ENCODE data around the gene NOX4. TPM values are rescaled to one million over a fixed set of nuclear protein-coding genes. Genes with fewer than 3 reads are reported as not detected.

Gene NOX4
- total RNA-seq, 1 donor from 2014 or later = 11.5 TPM

DNA sequence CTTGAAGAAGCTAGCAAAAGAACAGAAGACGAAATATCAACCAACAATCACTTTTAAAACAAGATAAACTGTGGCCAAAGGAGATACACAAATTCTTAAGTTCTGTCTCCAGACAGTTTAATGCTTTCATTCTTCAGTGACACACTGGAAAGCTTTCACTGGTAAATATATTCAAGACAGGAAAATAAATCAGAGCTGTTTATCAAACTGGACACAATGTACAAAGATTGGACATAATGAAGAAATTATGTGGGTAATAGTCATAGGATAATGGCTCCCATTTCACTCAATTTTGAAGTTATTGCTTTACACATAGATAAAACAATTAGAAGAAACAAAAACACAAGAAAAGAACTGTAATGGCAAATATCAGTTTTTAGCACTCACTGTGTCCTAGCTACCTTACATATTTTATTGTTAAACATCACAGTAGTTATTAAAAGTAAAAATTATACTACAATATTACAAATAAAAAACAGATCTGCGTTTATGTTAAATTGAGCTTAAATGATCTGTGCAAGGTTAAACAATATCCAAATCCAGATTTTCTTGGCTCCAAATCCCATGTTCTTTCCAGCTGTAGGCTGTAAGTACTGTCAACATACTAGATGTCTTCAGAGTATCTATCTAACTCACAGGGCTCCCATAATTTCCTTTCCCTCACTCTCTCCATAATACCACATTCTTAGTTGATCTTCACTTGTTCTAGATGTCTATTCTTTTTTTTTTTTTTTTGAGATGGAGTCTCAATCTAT is 38.6 kb upstream of the NOX4 start:
- no peaks in the 10 kb centered on the region for H3K27me3 Mint-ChIP-seq (ENCODE audit: unreplicated experiment)
- no peak for DNase-seq (ENCODE audit: low spot score)
- TF ChIP-seq, protein P1, sequence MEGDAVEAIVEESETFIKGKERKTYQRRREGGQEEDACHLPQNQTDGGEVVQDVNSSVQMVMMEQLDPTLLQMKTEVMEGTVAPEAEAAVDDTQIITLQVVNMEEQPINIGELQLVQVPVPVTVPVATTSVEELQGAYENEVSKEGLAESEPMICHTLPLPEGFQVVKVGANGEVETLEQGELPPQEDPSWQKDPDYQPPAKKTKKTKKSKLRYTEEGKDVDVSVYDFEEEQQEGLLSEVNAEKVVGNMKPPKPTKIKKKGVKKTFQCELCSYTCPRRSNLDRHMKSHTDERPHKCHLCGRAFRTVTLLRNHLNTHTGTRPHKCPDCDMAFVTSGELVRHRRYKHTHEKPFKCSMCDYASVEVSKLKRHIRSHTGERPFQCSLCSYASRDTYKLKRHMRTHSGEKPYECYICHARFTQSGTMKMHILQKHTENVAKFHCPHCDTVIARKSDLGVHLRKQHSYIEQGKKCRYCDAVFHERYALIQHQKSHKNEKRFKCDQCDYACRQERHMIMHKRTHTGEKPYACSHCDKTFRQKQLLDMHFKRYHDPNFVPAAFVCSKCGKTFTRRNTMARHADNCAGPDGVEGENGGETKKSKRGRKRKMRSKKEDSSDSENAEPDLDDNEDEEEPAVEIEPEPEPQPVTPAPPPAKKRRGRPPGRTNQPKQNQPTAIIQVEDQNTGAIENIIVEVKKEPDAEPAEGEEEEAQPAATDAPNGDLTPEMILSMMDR (IDR thresholded peaks at IDR 0.05; ENCODE audit: unreplicated experiment) = no peak
- H3K27ac Mint-ChIP-seq (ENCODE audit: unreplicated experiment) = no peak overlapping the region
- H3K9me3 Mint-ChIP-seq (ENCODE audit: unreplicated experiment) = no peaks in the 10 kb centered on the region
- peaks cover 11% of the 10 kb centered on the region for H3K4me1 Mint-ChIP-seq (ENCODE audit: unreplicated experiment)
- no peaks in the 10 kb centered on the region for H3K36me3 Mint-ChIP-seq (ENCODE audit: low read depth, unreplicated experiment)
- no peak overlapping the region for H3K4me3 Mint-ChIP-seq (ENCODE audit: unreplicated experiment)

DNA sequence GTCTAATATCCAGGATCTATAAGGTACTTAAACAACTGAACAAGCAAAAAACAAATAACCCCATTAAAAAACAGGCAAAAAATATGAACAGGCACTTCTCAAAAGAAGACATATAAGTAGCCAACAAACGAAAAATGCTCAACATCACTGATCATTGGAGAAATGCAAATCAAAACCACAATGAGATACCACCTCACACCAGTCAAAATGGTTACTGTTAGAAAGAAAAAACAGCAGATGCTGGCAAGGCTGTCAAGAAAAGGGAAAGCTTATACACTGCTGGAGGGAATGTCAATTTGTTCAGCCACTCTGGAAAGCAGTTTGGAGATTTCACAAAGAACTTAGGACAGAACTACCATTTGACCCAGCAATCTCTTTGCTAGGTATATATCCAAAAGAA is 30.6 kb upstream of the NOX4 start:
- Mint-ChIP-seq H3K27ac (ENCODE audit: unreplicated experiment) (no peak overlapping the region), H3K4me3 (ENCODE audit: unreplicated experiment) (no peak overlapping the region), H3K4me1 (ENCODE audit: unreplicated experiment) (no peaks in the 10 kb centered on the region), H3K27me3 (ENCODE audit: unreplicated experiment) (peaks cover 2% of the 10 kb centered on the region), H3K36me3 (ENCODE audit: low read depth, unreplicated experiment) (no peaks in the 10 kb centered on the region), H3K9me3 (ENCODE audit: unreplicated experiment) (no peaks in the 10 kb centered on the region)
- TF ChIP-seq, protein P1 (IDR thresholded peaks at IDR 0.05; ENCODE audit: unreplicated experiment) = no peak
- no peak for DNase-seq (ENCODE audit: low spot score)

DNA sequence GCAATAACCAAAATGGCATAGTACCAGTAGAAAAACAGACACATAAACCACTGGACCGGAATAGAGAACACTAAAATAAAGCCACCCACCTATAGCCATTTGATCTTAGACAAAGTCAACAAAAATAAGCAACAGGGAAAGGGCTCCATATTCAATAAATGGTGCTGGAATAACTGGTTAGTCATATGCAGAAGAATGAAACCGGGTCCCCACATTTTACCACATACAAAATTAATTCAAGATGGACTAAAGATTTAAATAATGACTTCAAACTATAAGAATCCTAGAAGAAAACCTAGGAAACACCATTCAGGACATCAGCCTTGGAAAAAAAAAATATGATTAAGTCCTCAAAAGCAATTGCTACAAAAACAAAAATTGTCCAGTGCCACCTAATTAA is 30.1 kb upstream of the NOX4 start:
- no peaks in the 10 kb centered on the region for H3K4me1 Mint-ChIP-seq (ENCODE audit: unreplicated experiment)
- H3K9me3 Mint-ChIP-seq (ENCODE audit: unreplicated experiment) = no peaks in the 10 kb centered on the region
- no peaks in the 10 kb centered on the region for H3K36me3 Mint-ChIP-seq (ENCODE audit: low read depth, unreplicated experiment)
- DNase-seq (ENCODE audit: low spot score) = no peak
- peaks cover 2% of the 10 kb centered on the region for H3K27me3 Mint-ChIP-seq (ENCODE audit: unreplicated experiment)
- H3K27ac Mint-ChIP-seq (ENCODE audit: unreplicated experiment) = no peak overlapping the region
- H3K4me3 Mint-ChIP-seq (ENCODE audit: unreplicated experiment) = no peak overlapping the region
- TF ChIP-seq, protein P1 (IDR thresholded peaks at IDR 0.05; ENCODE audit: unreplicated experiment) = no peak

DNA sequence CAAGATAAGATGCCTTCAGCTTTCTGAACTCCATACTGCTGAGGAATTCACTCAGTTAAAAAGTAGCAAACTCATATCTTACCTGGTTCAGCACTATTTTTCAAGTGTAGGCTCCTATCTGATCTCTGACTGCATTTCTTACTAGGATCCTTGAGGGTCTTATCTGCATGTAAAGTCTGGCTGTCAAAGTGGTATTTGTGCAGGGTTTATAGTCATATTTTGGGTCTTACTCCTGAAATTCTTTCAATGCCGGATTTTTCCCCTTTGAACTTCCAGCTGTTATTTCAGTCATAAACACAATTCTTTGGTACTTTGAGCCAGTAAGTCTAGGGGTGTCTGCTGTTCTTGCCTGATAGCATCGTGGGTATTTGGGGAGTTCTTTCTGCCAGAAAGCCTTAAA is 25.3 kb upstream of the NOX4 start:
- DNase-seq (ENCODE audit: low spot score) = no peak
- Mint-ChIP-seq H3K27ac (ENCODE audit: unreplicated experiment) (no peak overlapping the region), H3K36me3 (ENCODE audit: low read depth, unreplicated experiment) (no peaks in the 10 kb centered on the region), H3K4me3 (ENCODE audit: unreplicated experiment) (no peak overlapping the region), H3K9me3 (ENCODE audit: unreplicated experiment) (no peaks in the 10 kb centered on the region), H3K27me3 (ENCODE audit: unreplicated experiment) (peaks cover 2% of the 10 kb centered on the region), H3K4me1 (ENCODE audit: unreplicated experiment) (no peaks in the 10 kb centered on the region)
- TF ChIP-seq, protein P1 (IDR thresholded peaks at IDR 0.05; ENCODE audit: unreplicated experiment) = no peak

DNA sequence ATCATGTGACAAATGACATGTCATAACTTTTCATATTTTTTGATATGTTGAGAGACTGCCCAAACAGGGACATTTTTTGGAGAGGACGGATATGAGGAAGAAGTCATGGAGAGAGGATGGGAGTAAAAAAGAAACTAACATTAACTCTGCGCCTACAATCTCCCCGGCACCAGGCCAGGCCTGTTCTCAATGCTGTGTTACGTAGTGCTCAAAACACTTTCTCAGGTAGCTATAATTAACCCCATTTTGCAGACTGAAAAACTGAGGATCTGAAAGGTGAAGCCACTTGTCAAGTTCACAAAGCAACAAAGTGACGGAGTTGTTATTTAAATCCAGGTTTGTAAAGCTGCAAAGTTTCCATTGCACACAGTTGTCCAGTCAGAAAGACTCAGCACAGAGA is 17.4 kb upstream of the NOX4 start:
- no peaks in the 10 kb centered on the region for H3K9me3 Mint-ChIP-seq (ENCODE audit: unreplicated experiment)
- H3K4me1 Mint-ChIP-seq (ENCODE audit: unreplicated experiment) = peaks cover 9% of the 10 kb centered on the region
- no peaks in the 10 kb centered on the region for H3K36me3 Mint-ChIP-seq (ENCODE audit: low read depth, unreplicated experiment)
- TF ChIP-seq, protein P1 (IDR thresholded peaks at IDR 0.05; ENCODE audit: unreplicated experiment) = no peak
- no peak overlapping the region for H3K27ac Mint-ChIP-seq (ENCODE audit: unreplicated experiment)
- no peak overlapping the region for H3K4me3 Mint-ChIP-seq (ENCODE audit: unreplicated experiment)
- H3K27me3 Mint-ChIP-seq (ENCODE audit: unreplicated experiment) = no peaks in the 10 kb centered on the region
- DNase-seq (ENCODE audit: low spot score) = no peak

Measured in endothelial cell (in vitro differentiated cells).